Measurements from ENCODE around the gene HOXA5. TPM values are rescaled to one million over a fixed set of nuclear protein-coding genes. Genes with fewer than 3 reads are reported as not detected.
A peak's percentile ranks its signal among the peaks of the same experiment; 100 is the strongest.

HOXA5 gene
- total RNA-seq, 2 donors from 2014 or later = 0.99 to 2.6 TPM

DNA sequence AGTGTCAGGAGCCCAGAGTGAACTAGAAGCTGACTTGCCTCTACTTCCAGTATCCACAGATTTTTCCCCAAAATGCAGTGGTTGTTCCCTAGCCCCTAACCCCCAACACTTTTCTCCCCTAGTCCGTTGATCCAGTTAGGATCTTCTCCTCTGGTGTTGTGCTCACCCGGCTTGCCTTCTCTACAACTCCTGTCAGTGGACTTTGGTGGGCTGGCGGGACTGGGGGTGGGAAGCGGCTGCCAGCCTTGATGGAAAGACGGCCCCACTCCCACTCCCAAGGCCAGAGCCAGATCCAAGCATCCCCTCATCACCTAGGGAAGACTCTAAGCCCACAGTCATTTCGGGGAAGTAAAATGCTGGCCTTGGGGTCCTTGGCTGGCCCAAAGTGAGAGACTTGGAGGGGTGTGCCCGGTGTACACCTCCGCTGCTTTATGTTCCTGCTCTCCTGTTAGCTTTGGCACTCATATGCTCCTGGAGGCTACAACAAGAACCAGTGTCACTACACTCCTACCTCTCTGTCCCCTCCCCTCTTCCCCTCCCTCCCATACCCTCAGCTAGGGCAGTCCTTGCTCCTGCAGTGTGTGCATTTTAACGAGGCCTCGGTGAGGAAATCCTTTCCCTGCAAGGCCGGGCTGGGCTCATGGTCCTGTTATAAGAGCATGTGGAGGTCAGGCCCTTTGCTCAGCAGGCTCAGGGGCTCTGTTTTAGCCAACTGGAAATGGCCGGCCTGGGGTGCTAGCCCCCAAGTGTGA, 31.6 kb upstream of the HOXA5 start:
- TF ChIP-seq, protein P1, sequence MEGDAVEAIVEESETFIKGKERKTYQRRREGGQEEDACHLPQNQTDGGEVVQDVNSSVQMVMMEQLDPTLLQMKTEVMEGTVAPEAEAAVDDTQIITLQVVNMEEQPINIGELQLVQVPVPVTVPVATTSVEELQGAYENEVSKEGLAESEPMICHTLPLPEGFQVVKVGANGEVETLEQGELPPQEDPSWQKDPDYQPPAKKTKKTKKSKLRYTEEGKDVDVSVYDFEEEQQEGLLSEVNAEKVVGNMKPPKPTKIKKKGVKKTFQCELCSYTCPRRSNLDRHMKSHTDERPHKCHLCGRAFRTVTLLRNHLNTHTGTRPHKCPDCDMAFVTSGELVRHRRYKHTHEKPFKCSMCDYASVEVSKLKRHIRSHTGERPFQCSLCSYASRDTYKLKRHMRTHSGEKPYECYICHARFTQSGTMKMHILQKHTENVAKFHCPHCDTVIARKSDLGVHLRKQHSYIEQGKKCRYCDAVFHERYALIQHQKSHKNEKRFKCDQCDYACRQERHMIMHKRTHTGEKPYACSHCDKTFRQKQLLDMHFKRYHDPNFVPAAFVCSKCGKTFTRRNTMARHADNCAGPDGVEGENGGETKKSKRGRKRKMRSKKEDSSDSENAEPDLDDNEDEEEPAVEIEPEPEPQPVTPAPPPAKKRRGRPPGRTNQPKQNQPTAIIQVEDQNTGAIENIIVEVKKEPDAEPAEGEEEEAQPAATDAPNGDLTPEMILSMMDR (IDR thresholded peaks at IDR 0.05) = no peak
- TF ChIP-seq POLR2A (IDR thresholded peaks at IDR 0.05) = no peak
- Histone ChIP-seq H3K36me3 (replicated peaks in 1 of 2; ENCODE audit: insufficient read depth in 1 of 2, low read depth in 2 of 2) (no peaks in the 10 kb centered on the region), H3K4me3 (no peak overlapping the region), H3K27me3 (peaks cover 5 to 88% of the 10 kb centered on the region in 2 donors), H3K4me1 (peaks cover 32% of the 10 kb centered on the region), H3K27ac (no peak overlapping the region), H3K9me3 (no peaks in the 10 kb centered on the region)
- no peak for ATAC-seq
- WGBS, 2 donors = 22 to 36% methylated on average over 11 to 12 of the region's 12 CpGs
- peak in 2 of 4 donors; percentile 5 for DNase-seq
- intact Hi-C loops (cut with DNase I) = no loop called here

DNA sequence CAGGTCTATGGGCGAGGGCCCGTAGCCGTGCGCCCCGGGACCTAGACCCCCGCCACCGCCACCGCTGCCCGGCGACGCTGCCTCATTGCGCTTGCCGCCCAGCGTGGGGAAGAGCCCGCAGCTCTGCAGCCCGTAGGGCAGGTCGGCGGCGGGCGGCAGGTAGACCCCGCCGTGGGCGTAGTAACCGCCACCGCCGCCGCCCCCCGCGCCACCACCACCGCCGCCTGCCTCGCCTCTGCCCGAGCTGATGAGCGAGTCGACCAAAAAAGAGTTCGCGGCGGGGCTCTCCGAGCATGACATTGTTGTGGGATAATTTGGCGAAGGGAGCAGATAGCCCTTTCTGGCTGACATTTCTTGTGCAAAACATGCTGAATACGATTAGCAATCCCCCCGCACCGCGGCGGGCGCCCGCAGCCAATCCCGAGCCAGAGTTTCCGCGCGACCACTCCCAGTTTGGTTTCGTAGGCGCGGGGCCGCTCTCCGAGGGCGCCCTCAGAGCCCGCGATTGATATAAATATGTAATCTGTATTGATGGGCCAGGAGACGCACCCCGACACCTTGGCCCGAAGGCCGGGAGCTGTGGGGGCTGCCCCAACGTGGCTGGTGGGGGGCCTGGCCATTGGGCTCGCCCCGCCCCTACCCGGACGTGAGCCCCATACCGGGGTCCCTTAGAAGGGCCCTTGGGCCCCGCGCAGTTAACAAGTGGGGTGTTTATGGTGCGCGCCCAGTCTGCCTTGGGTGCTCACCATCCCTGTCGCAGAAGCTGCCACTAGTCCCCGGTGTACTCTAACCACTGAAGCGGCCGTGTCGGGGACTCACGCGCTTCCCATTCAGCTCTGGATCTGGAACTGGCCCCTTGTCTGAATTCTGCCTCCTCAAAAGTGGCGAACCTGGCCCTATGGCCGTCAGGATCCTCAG, 30.7 kb upstream of the HOXA5 start, which contains the start of gene HOXA10:
TSS of gene HOXA10 (minus strand) at position 365 of the 918 bp plus-strand sequence. CDS start at position 351, 14 bp downstream.
- no peaks in the 10 kb centered on the region for H3K9me3 ChIP-seq
- H3K4me1 ChIP-seq = peaks cover 30% of the 10 kb centered on the region
- ATAC-seq (no peak), DNase-seq (peak in 2 of 4 donors; percentile 6 to 10)
- H3K27ac ChIP-seq = no peak within 1 kb of the TSS
- H3K27me3 ChIP-seq = peaks cover 5 to 88% of the 10 kb centered on the region in 2 donors
- WGBS, 2 donors = 7 to 19% methylated on average over 13 to 82 of the region's 82 CpGs
- TF ChIP-seq POLR2A (IDR thresholded peaks at IDR 0.05) = no peak
- TF ChIP-seq, protein P1 (IDR thresholded peaks at IDR 0.05) = no peak
- no peaks in the 10 kb centered on the region for H3K36me3 ChIP-seq (replicated peaks in 1 of 2; ENCODE audit: insufficient read depth in 1 of 2, low read depth in 2 of 2)
- peak within 1 kb of the TSS in 1 of 2 donors; percentile 1 for H3K4me3 ChIP-seq
- intact Hi-C loops (cut with DNase I) = no loop called here

DNA sequence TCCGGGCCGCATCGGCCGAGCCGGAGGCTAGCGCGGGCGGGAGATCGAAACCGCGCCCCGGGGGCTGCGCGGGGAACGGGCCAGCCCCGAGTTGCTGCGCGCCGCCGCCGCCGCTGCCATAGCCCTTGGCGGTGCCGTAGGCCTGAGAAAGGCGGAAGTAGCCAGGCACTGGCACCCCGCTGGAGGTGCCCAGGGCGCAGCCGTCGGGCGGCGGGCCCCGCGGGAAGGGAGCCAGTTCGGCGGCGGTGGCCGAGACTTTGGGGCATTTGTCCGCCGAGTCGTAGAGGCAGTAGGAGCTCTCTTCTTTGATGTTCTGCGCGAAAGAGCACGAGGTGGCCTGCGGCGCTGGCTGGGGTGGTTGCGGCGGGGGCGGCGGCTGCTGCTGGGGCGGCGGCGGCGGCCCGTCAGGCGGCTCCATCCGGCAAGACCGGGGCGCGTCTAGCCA, 30.1 kb upstream of the HOXA5 start:
- peaks cover 5 to 87% of the 10 kb centered on the region in 2 donors for H3K27me3 ChIP-seq
- DNase-seq = peak in 3 of 4 donors; percentile 16 to 44 (median 39)
- peak overlapping the region in 1 of 2 donors; percentile 1 for H3K4me3 ChIP-seq
- no peaks in the 10 kb centered on the region for H3K36me3 ChIP-seq (replicated peaks in 1 of 2; ENCODE audit: insufficient read depth in 1 of 2, low read depth in 2 of 2)
- WGBS, 2 donors = 1 to 10% methylated on average over 17 to 30 of the region's 59 CpGs
- TF ChIP-seq, protein P1 (IDR thresholded peaks at IDR 0.05) = no peak
- peaks cover 30% of the 10 kb centered on the region for H3K4me1 ChIP-seq
- H3K9me3 ChIP-seq = no peaks in the 10 kb centered on the region
- peak; percentile 51 for ATAC-seq
- intact Hi-C loops (cut with DNase I) = no loop called here
- no peak overlapping the region for H3K27ac ChIP-seq

DNA sequence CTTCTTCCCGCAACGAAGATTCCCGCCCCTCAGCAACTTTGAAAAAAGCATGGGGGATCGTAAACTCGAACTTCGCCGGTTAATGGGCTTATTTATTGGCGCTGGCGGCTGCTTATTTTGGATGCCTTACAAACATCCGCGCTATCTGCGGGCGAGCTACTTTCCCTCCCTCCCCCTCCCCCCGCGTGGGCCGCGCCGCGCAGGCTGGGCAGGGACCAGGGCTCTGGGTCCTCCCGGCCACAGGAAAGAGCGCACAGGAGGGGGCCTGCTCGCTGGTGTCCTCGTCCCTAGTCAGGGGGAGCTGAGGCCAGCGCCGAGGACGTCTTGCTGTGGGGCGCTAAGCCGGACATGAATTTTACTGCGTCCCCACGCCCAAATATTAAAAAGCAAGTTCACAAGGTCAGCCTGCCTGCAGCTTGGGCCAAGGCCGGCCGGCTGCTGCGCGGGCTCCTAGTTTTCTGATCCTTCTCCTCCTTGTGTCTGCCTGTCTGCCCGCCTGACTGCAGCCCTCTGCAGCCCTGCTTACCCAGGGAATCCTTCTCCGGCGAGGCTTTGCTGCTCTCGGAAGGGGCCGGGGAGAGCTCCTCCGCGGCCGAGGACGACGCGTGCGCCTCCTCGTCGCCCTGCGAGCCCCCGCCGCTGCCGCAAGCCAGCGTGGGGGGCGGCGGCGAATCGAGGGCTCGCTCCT, 29.5 kb upstream of the HOXA5 start:
- no peak overlapping the region for H3K27ac ChIP-seq
- DNase-seq = peak in 2 of 4 donors; percentile 12 to 16
- H3K36me3 ChIP-seq (replicated peaks in 1 of 2; ENCODE audit: insufficient read depth in 1 of 2, low read depth in 2 of 2) = no peaks in the 10 kb centered on the region
- H3K27me3 ChIP-seq = peaks cover 5 to 89% of the 10 kb centered on the region in 2 donors
- peak; percentile 13 for ATAC-seq
- H3K4me3 ChIP-seq = peak overlapping the region in 1 of 2 donors; percentile 1
- peaks cover 30% of the 10 kb centered on the region for H3K4me1 ChIP-seq
- no peaks in the 10 kb centered on the region for H3K9me3 ChIP-seq
- TF ChIP-seq POLR2A (IDR thresholded peaks at IDR 0.05) = no peak
- TF ChIP-seq, protein P1 (IDR thresholded peaks at IDR 0.05) = no peak
- intact Hi-C loops (cut with DNase I) = no loop called here
- 2 to 4% methylated on average over 12 to 55 of the region's 58 CpGs for WGBS, 2 donors
